GM12873 (cell line): ENCODE results near the gene ZNF654.

Source experiments
- CTCF ChIP-seq: IDR thresholded peaks from 2 replicates; pipeline ENCODE4 v1.5.1; 2012; ENCODE audit warnings: low read depth, mild to moderate bottlenecking, moderate library complexity, low read length, control low read depth; ENCODE audit not compliant: insufficient read depth; ENCODE audit errors: missing control alignments

Gene ZNF654

GRCh38 chr3:88189361-88189810 lies 130.3 kb downstream of the ZNF654 start:
- TF ChIP-seq CTCF, result no peak

- no peak for TF ChIP-seq CTCF
These were observed 132.9 kb downstream of the ZNF654 start for GRCh38 chr3:88191872-88192409.

GRCh38 chr3:88192631-88193030 lies 133.6 kb downstream of the ZNF654 start:
- TF ChIP-seq CTCF, result no peak
